PC-3 (cell line): ENCODE results near the gene HDAC9. TPM values are rescaled to one million over a fixed set of nuclear protein-coding genes. Genes with fewer than 3 reads are reported as not detected.

Experiments used
- ATAC-seq: fragments of 200-7000 bp; cut with Tn5 transposase; 2 replicates; pipeline ENCODE4 v1.9.1; 2020; ENCODE audit warnings: mild to moderate bottlenecking, moderate library complexity
- BruUV-seq: library from RNA; stranded (reverse); fragments of 400-500 nt; replicated peaks from 2 replicates; lab custom pipeline; 2021; lab: Mats Ljungman, UMichigan
- CTCF ChIA-PET: fragments of 300-600 bp; sonication (Branson Sonifier 250); formaldehyde crosslinking; loops from one replicate; lab custom pipeline; 2022; ENCODE audit warnings: antibody characterized with exemption; lab: Charles Lee
- POLR2A ChIA-PET: fragments of 300-600 bp; sonication (Branson Sonifier 250); formaldehyde crosslinking; loops from one replicate; lab custom pipeline; 2022; ENCODE audit warnings: antibody characterized with exemption; ENCODE audit not compliant: unreplicated experiment; lab: Charles Lee
- DNase-seq: peaks from one replicate; pipeline ENCODE4 v3.0.0-alpha.2; 2015
- H2AFZ ChIP-seq: fragments of 300-600 bp; sonication (generic); 2 replicates; pipeline ENCODE4 v1.6.0; 2016; ENCODE audit warnings: antibody characterized with exemption, low read length
- H3F3A ChIP-seq: fragments of 300-600 bp; sonication (generic); one replicate; pipeline ENCODE4 v1.6.0; 2017; ENCODE audit warnings: antibody characterized with exemption, low read length, control low read depth, mild to moderate bottlenecking; ENCODE audit not compliant: unreplicated experiment
- H3K27ac ChIP-seq: fragments of 300-600 bp; sonication (generic); 2 replicates; pipeline ENCODE4 v1.5.1; 2016; ENCODE audit warnings: mild to moderate bottlenecking, low read length
- H3K27me3 ChIP-seq: fragments of 300-600 bp; sonication (generic); 2 replicates; pipeline ENCODE4 v1.6.1; 2016; ENCODE audit warnings: low read length, mixed read lengths
- H3K36me3 ChIP-seq: fragments of 300-600 bp; sonication (generic); 2 replicates; pipeline ENCODE4 v1.6.1; 2016; ENCODE audit warnings: low read depth, mixed run types, low read length, mixed read lengths
- H3K4me1 ChIP-seq: fragments of 300-600 bp; sonication (generic); 2 replicates; pipeline ENCODE4 v1.5.1; 2016; ENCODE audit warnings: low read length; ENCODE audit not compliant: insufficient read depth
- H3K4me2 ChIP-seq: fragments of 300-600 bp; sonication (generic); 2 replicates; pipeline ENCODE4 v1.6.0; 2016; ENCODE audit warnings: low read length
- H3K4me3 ChIP-seq: fragments of 300-600 bp; sonication (generic); 2 replicates; pipeline ENCODE4 v1.5.1; 2016; ENCODE audit warnings: mild to moderate bottlenecking, low read length, mixed read lengths
- H3K79me2 ChIP-seq: fragments of 300-600 bp; sonication (generic); 2 replicates; pipeline ENCODE4 v1.6.1; 2017; ENCODE audit warnings: low read length, mixed read lengths
- H3K9ac ChIP-seq: fragments of 300-600 bp; sonication (generic); 2 replicates; pipeline ENCODE4 v1.6.0; 2016; ENCODE audit warnings: mild to moderate bottlenecking, low read length
- H3K9me2 ChIP-seq: fragments of 300-600 bp; sonication (generic); replicated peaks from 2 replicates; pipeline ENCODE4 v1.6.1; 2016; ENCODE audit warnings: mixed run types, low read length, mixed read lengths
- H3K9me3 ChIP-seq: fragments of 300-600 bp; sonication (generic); 2 replicates; pipeline ENCODE4 v1.6.1; 2016; ENCODE audit warnings: low read length, mixed read lengths
- H4K20me1 ChIP-seq: fragments of 300-600 bp; sonication (generic); 2 replicates; pipeline ENCODE4 v1.6.1; 2016; ENCODE audit warnings: low read length, mixed read lengths
- CTCF ChIP-seq: fragments of 300-600 bp; sonication (generic); conservative IDR thresholded peaks from 2 replicates; pipeline ENCODE4 v1.5.1; 2017; ENCODE audit warnings: antibody characterized with exemption, low read depth, mild to moderate bottlenecking, low read length
- EZH2 ChIP-seq: fragments of 300-600 bp; sonication (generic); IDR thresholded peaks from one replicate; pipeline ENCODE4 v1.6.1; 2017; ENCODE audit warnings: antibody characterized with exemption, mild to moderate bottlenecking, low read length; ENCODE audit not compliant: unreplicated experiment
- EZH2phosphoT487 ChIP-seq: fragments of 300-600 bp; sonication (generic); IDR thresholded peaks from 2 replicates; pipeline ENCODE4 v1.6.1; 2018; ENCODE audit warnings: mild to moderate bottlenecking, antibody characterized with exemption, low read length, borderline replicate concordance
- intact Hi-C: fragments of 100-400 bp; cut with micrococcal nuclease; formaldehyde crosslinking; loops from 2 replicates; pipeline ENCODE4 v1.9.0; 2023
- total RNA-seq: library from RNA; depleted of rRNA; stranded (reverse); fragments of >200 nt; gene quantifications from 2 replicates; pipeline ENCODE4 v1.2.3, GENCODE V29; 2014

Gene HDAC9
- total RNA-seq, 1 experiment from 2014 or later: 7.8 TPM

- Histone ChIP-seq H3K4me1 (no peaks in the 10 kb centered on the region), H3K9ac (no peak overlapping the region), H3F3A (no peaks in the 10 kb centered on the region), H3K36me3 (no peaks in the 10 kb centered on the region), H3K27ac (no peak overlapping the region), H2AFZ (no peak overlapping the region), H3K9me3 (no peaks in the 10 kb centered on the region), H3K27me3 (no peaks in the 10 kb centered on the region), H3K79me2 (no peaks in the 10 kb centered on the region), H4K20me1 (no peaks in the 10 kb centered on the region), H3K9me2 (no peaks in the 10 kb centered on the region), H3K4me2 (no peak overlapping the region), H3K4me3 (no peak overlapping the region)
- ChIA-PET CTCF (no interaction called here), POLR2A (no interaction called here)
- no TSS peak for BruUV-seq
- intact Hi-C loops: no loop called here
- no peak for TF ChIP-seq EZH2
- no peak for TF ChIP-seq CTCF
- no peak for DNase-seq
- ATAC-seq: no peak
Observed at GRCh38 chr7:18858232-18858631, 362.7 kb downstream of the HDAC9 start.

GRCh38 chr7:18859318-18859717 is 363.8 kb downstream of the HDAC9 start:
- H2AFZ ChIP-seq: no peak overlapping the region
- H3K27me3 ChIP-seq: no peaks in the 10 kb centered on the region
- no peak for DNase-seq
- intact Hi-C loops: no loop called here
- CTCF ChIA-PET: interaction anchor here (0.6 kb wide), 1 partner anchor 32 kb away, joined by 3 read pairs; no protein-coding TSS in a partner anchor
- POLR2A ChIA-PET: no interaction called here
- H3K27ac ChIP-seq: no peak overlapping the region
- BruUV-seq: no TSS peak
- H3K4me3 ChIP-seq: no peak overlapping the region
- H3K9me2 ChIP-seq: no peaks in the 10 kb centered on the region
- no peak overlapping the region for H3K9ac ChIP-seq
- TF ChIP-seq EZH2 (no peak), CTCF (no peak), EZH2phosphoT487 (no peak)
- H3F3A ChIP-seq: no peaks in the 10 kb centered on the region
- H4K20me1 ChIP-seq: no peaks in the 10 kb centered on the region
- H3K79me2 ChIP-seq: no peaks in the 10 kb centered on the region
- no peak for ATAC-seq
- no peaks in the 10 kb centered on the region for H3K36me3 ChIP-seq
- no peaks in the 10 kb centered on the region for H3K9me3 ChIP-seq
- no peak overlapping the region for H3K4me2 ChIP-seq
- H3K4me1 ChIP-seq: no peaks in the 10 kb centered on the region

- Histone ChIP-seq H4K20me1 (no peaks in the 10 kb centered on the region), H3F3A (no peaks in the 10 kb centered on the region), H3K9ac (no peak overlapping the region), H3K4me1 (no peaks in the 10 kb centered on the region), H3K4me3 (no peak overlapping the region), H3K79me2 (no peaks in the 10 kb centered on the region), H2AFZ (no peak overlapping the region), H3K27me3 (no peaks in the 10 kb centered on the region), H3K36me3 (no peaks in the 10 kb centered on the region), H3K4me2 (no peak overlapping the region), H3K9me2 (no peaks in the 10 kb centered on the region), H3K9me3 (no peaks in the 10 kb centered on the region), H3K27ac (no peak overlapping the region)
- TF ChIP-seq EZH2: no peak
- no peak for TF ChIP-seq EZH2phosphoT487
- no peak for TF ChIP-seq CTCF
- ChIA-PET POLR2A (no interaction called here), CTCF (no interaction called here)
- ATAC-seq (no peak), DNase-seq (no peak)
- no TSS peak for BruUV-seq
- intact Hi-C loops: no loop called here
Observed at GRCh38 chr7:18860221-18860620, 364.7 kb downstream of the HDAC9 start.
